Brain pericyte (primary cell): Measurements from ENCODE around the gene ZMIZ1.

ENCODE experiments used
- DNase-seq: peaks from one replicate; pipeline ENCODE4 v3.0.0-alpha.2; 2012; ENCODE audit warnings: low read depth, low spot score

Gene ZMIZ1

GRCh38 chr10:79246209-79246581 lies 177.4 kb downstream of the ZMIZ1 start:
- DNase-seq: no peak

GRCh38 chr10:79246606-79247275 lies 178.0 kb downstream of the ZMIZ1 start:
- no peak for DNase-seq

DNA sequence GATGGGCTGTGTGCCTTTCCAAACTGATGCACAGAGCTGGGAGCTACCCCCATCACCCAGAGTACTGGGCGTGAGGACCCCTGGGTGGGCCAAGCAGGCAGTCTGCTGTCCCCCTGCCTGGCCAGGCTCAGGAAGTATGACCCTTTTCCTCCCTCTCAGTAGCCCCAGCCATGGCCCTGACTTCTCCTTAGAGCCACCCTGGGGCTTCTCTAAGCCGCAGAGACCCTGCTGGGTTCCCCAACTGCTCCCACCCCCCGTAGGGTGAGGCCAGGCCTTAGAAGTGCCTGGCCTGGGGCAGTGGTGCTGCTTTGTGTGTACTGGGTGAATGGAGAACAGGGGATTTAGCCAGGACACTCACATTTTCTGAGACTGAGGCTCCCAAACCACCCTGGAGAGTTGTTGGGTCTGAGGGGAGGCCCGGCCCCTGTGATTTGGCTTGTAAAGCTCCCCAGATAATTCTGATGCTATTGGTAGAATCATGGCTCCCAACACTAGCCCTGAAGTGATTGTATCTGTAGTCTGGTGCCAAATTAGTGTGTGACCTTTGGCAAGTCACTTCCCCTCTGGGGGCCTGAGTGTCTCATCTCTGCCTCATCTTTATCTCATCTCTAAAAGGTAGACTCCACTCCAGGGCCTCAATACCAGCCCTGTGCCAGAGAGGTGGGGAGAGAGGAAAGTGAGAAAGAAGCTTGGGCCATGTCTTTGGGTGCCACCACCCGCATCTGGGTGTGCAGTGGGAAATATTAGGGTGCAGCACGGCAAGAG lies 178.8 kb downstream of the ZMIZ1 start:
- no peak for DNase-seq

GRCh38 chr10:79248341-79249185 lies 179.8 kb downstream of the ZMIZ1 start:
- DNase-seq: peak; percentile 91

DNA sequence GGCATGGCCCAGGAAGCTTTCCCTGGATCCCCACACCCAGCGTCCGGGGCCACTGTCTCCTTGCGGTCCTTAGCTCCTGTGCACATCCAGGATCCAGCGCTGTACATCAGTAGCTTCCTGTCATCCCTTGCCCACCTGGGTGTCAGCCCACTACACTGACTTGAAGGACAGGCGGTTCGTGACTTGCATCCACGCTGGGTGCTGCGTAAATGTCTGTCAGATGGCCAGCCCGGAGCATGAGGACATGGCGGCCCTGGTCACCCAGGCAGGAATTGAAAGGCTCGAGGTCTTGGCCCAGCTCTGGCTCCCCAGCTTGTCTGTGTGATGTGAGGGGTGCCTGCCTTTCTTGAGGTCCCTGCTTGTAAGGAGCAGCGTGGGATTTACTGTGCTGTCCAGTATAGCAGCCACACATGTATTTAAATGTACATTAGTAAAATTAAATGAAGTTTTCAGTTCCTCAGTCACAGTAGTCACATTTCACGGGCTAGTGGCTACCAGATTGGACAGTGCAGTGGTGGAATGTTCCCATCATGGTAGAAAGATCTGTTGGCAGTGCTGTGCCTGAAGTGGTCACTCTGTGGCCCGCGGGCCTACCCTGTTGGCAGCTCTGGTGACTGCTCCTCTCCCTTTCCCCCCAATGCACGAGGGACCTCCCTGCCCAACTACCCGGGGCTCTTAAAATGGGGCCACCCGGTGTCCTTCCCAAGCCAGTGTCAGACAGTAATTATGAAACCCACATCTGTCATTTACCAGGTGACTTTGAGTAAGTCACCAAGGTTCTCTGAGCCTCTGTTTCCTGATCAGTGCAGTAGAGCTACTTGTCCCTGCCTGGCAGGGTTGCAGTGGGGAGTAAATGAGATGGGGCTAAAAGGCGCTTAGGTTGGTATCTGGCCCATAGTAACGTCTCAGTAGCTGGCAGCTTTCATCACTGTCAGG lies 180.7 kb downstream of the ZMIZ1 start:
- no peak for DNase-seq

- DNase-seq: no peak
Measured at GRCh38 chr10:79250259-79250658, 181.5 kb downstream of the ZMIZ1 start.

GRCh38 chr10:79252450-79252849 lies 183.7 kb downstream of the ZMIZ1 start:
- no peak for DNase-seq

DNA sequence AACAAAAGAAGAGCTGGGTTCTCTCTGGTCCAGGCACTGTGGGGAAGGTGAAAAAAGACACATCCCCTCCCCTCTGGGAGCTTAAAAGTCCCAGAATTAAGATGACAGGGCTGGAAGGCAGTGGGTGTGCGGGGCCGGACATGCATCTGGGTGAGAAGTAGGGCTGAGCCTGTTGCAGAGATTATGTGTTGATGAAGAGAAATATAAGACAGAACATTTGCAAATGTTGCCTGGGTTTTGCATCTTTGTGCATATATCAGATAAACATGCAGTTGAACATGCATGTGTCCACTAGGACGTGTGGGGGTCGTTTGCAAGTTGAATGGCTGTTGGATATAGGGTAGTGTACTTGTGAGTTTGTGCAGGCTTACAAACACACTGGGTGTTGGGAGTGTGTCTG lies 184.2 kb downstream of the ZMIZ1 start:
- no peak for DNase-seq

- DNase-seq: no peak
Measured at GRCh38 chr10:79253704-79254103, 184.9 kb downstream of the ZMIZ1 start.

DNA sequence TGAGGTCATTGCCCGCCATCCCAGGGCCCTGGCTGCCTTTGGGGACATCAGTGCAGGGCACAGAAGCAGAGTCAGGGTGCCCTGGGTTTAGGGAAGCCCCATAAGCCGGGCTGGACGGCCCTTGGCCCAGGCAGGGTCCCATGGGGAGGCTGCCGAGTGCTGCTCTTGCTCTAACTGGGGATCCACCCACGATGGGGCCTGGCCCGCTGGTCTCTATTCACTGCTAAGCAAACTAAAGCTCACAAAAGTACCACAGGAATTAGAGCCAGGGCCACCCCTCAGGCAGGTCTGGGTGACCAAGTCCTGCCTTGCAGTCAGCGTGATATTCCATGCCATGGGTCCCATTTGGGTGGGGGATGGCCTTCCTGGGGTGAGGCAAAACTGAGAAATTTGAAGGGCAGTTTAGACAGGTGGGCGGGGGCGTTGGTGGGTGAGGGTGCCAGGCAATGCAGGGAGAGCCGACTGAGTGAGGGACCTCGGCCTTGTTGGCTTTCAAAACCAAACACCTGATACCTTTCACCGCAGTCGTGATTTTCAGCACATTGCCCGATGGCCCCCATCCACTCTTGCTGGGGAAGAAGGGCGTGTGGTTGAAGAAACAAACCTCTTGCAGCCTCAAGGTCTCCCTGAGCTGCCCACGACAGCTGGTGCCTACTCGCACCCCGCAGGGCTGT lies 185.7 kb downstream of the ZMIZ1 start:
- DNase-seq: no peak

DNA sequence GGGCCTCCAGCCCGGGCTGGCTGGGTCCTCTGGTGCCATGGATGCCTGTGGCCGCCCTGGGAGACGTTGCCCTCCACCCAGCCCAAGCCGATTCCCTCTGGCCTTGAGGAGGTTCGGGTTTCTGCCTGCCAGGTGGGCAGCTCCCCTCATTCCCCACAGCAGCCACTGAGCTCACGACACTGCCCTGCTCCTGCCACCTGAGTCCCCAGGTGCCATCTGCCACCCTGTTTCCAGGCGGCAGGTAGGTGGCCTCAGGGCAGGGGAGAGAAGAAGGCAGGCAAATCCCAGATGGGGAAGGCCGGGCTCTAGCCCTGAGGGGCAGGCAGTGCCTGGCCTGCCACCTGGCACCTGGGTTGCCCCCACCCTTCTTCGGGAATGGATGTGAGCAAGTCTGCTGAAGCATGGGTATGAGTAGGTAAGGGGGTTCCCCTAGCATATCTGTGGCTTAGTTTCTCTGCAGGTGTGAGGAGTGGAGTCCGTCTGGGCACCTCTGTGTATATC lies 186.3 kb downstream of the ZMIZ1 start:
- DNase-seq: no peak

GRCh38 chr10:79256264-79256806 lies 187.6 kb downstream of the ZMIZ1 start:
- no peak for DNase-seq

DNA sequence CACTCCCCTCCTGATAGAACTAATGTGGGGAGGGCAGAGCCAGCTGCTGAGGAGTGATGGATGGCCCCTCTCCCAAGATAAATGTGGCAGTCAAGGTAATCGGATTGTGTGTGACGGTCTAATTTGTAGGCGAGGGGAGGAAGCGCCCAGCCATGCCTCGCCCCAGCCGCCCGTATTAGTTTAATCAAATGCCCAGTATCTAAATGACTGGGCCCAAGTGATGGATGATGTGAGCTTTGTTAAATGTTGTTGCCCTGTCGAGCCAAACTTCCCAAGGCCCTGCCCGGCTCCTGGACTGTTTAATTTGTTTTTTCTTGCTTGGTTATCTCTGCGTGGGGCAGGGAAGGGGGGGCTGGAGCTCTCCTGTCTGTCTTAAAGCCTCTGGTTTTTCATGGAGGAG lies 190.1 kb downstream of the ZMIZ1 start:
- DNase-seq: no peak

DNA sequence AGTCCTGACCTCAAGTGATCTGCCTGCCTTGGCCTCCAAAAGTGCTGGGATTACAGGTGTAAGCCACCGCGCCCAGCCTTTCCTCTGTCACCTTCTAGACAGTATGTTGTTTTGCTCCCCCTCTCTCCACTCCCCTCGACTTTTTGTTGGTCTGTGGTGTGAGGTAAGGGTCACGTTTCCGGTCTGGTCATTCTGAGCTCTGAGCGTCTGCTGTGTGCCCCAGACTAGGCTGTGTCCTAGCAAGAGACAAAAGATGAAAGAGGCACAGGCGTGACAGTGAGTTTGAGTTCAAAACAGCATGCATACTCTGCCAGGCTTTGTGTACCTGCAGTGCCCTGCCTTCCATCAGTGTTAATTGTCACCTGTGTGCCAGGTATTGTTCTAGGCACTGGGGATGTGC lies 191.1 kb downstream of the ZMIZ1 start:
- no peak for DNase-seq

- no peak for DNase-seq
Measured at GRCh38 chr10:79260811-79261740, 192.3 kb downstream of the ZMIZ1 start.

- DNase-seq: no peak
Measured at GRCh38 chr10:79262131-79262530, 193.4 kb downstream of the ZMIZ1 start.

- DNase-seq: no peak
Measured at GRCh38 chr10:79262959-79263746, 194.4 kb downstream of the ZMIZ1 start.

DNA sequence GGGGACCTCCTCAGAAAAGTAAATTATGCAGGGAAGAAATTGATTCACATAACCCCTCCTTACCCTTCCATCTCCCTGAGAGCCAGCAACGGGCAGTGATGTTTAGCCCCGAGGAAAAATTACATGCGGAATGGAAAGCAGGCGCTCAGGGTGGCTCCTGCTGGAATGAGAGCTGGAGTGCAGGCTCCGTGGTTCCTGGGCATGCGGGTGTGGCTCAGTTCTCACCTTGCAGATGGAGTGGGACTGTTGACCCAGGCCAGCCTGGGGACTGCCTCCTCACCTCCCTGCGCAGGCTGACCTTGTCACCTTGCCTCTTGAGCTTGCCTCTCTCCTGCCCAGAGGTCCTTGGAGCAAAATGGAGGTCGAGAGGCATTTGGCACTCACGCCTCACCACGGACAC lies 195.2 kb downstream of the ZMIZ1 start:
- no peak for DNase-seq
